Measurements from ENCODE around the gene CFAP97D1. TPM values are rescaled to one million over a fixed set of nuclear protein-coding genes. Genes with fewer than 3 reads are reported as not detected.

Gene CFAP97D1
- total RNA-seq, 4 donors from 2014 or later: 0.13 TPM; not detected in 3

DNA sequence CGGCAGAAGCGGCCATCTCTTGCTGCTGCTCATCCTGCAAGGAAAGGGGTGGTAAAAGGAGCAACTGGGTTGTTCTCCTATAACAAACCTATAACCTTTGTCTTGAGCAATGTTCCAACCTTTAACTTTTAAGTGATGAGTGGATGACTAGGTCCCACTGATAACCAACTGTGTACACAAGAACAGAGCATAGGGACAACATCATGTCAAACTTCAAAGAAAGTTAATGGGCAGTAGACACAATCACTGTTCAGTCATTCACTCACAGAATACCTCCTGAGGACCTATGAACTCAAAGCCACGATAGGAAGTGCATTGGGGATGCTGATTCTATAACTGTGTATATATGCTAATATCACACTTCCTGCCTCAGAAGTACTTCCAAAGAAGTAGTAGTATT lies 21.6 kb downstream of the CFAP97D1 start:
- 62 to 78% methylated on average over 2 to 3 of the region's 3 CpGs for WGBS, 2 donors
- no peak for TF ChIP-seq POLR2A (IDR thresholded peaks at IDR 0.05)
- TF ChIP-seq, protein P1, sequence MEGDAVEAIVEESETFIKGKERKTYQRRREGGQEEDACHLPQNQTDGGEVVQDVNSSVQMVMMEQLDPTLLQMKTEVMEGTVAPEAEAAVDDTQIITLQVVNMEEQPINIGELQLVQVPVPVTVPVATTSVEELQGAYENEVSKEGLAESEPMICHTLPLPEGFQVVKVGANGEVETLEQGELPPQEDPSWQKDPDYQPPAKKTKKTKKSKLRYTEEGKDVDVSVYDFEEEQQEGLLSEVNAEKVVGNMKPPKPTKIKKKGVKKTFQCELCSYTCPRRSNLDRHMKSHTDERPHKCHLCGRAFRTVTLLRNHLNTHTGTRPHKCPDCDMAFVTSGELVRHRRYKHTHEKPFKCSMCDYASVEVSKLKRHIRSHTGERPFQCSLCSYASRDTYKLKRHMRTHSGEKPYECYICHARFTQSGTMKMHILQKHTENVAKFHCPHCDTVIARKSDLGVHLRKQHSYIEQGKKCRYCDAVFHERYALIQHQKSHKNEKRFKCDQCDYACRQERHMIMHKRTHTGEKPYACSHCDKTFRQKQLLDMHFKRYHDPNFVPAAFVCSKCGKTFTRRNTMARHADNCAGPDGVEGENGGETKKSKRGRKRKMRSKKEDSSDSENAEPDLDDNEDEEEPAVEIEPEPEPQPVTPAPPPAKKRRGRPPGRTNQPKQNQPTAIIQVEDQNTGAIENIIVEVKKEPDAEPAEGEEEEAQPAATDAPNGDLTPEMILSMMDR (IDR thresholded peaks at IDR 0.05): no peak
- peaks cover 0 to 5% (median 0%) of the 10 kb centered on the region in 3 donors for H3K4me1 ChIP-seq
- H3K27me3 ChIP-seq: peaks cover 0 to 7% (median 0%) of the 10 kb centered on the region in 4 donors
- H3K36me3 ChIP-seq: peaks cover 0 to 12% (median 0%) of the 10 kb centered on the region in 3 donors
- DNase-seq: no peak
- no peak overlapping the region for H3K4me3 ChIP-seq
- intact Hi-C loops (cut with DNase I): no loop called here
- H3K27ac ChIP-seq: no peak overlapping the region
- H3K9me3 ChIP-seq: no peaks in the 10 kb centered on the region

DNA sequence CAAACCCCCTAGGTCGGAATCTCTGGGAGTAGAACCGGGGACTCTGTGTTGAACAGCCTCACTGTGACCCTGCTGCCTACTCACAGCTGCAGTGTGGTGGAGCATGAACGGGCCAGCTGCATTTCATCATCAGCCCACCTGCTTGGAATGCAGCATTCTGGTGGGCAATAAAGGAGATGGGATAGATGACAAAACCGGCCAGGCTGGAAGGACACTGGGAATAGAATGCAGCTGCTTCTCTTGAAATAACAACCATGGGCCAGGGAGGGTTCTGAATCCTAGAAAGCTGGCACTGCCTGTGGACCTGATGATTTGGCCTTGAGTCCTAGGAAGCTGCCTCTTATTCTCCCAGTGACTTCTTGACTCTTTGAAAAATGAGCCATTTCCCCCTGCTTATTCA lies 23.5 kb downstream of the CFAP97D1 start:
- 33 to 85% methylated on average over 1 to 3 of the region's 4 CpGs for WGBS, 2 donors
- peaks cover 0 to 31% (median 4%) of the 10 kb centered on the region in 3 donors for H3K36me3 ChIP-seq

DNA sequence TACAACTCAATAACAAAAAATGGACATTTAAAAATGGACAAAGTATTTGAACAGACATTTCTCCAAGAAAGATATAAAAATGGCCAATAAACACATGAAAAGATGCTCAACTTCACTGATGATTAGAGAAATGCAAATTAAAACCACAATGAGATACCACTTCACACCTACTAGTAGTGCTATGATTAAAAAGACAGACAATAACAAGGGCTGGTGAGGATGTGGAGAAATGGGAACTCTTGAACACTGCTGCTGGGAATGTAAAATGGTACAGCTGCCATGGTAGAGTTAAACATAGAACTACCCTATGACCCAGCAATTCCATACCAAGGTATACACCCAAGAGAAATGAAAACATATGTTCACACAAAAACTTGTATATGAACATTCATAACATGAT lies 24.9 kb downstream of the CFAP97D1 start:
- Histone ChIP-seq H3K9me3 (no peaks in the 10 kb centered on the region), H3K27me3 (no peaks in the 10 kb centered on the region), H3K4me1 (no peaks in the 10 kb centered on the region), H3K27ac (no peak overlapping the region), H3K4me3 (no peak overlapping the region), H3K36me3 (peaks cover 0 to 39% (median 7%) of the 10 kb centered on the region in 3 donors)
- intact Hi-C loops (cut with DNase I): no loop called here
- TF ChIP-seq POLR2A (IDR thresholded peaks at IDR 0.05): no peak
- TF ChIP-seq, protein P1 (IDR thresholded peaks at IDR 0.05): no peak
- DNase-seq: no peak

More for the DNA sequence above, 23.5 kb downstream of the CFAP97D1 start:
- no peaks in the 10 kb centered on the region for H3K4me1 ChIP-seq
- H3K27ac ChIP-seq: no peak overlapping the region
- no peak overlapping the region for H3K4me3 ChIP-seq
- intact Hi-C loops (cut with DNase I): no loop called here
- no peaks in the 10 kb centered on the region for H3K9me3 ChIP-seq
- no peak for TF ChIP-seq POLR2A (IDR thresholded peaks at IDR 0.05)
- TF ChIP-seq, protein P1 (IDR thresholded peaks at IDR 0.05): no peak
- no peak for DNase-seq
- no peaks in the 10 kb centered on the region for H3K27me3 ChIP-seq

DNA sequence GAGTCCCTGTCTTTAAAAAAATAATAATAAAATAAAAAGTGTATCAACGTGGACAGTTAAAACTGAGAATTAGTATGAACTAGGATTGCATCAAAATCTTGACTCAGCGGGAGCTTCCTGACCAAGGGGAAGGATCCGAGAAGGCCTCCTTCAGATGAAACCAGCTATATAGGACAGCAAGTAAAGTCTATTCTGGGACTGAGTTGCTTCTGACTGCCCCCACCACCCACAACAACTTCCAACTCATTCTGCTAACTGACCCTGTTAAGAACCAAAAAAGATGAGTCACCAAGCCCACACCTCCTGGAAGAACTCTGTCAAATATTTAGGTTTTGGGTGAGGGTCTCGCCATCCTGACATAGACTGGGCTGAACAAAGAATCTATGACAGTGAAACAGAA lies 27.8 kb downstream of the CFAP97D1 start:
- 83 to 89% methylated on average over 4 of the region's 4 CpGs for WGBS, 2 donors
- Histone ChIP-seq H3K36me3 (peaks cover 0 to 51% (median 9%) of the 10 kb centered on the region in 3 donors), H3K4me1 (no peaks in the 10 kb centered on the region), H3K4me3 (no peak overlapping the region), H3K27ac (no peak overlapping the region), H3K9me3 (no peaks in the 10 kb centered on the region), H3K27me3 (no peaks in the 10 kb centered on the region)
- intact Hi-C loops (cut with DNase I): no loop called here
- TF ChIP-seq, protein P1 (IDR thresholded peaks at IDR 0.05): no peak
- TF ChIP-seq POLR2A (IDR thresholded peaks at IDR 0.05): no peak
- no peak for DNase-seq

DNA sequence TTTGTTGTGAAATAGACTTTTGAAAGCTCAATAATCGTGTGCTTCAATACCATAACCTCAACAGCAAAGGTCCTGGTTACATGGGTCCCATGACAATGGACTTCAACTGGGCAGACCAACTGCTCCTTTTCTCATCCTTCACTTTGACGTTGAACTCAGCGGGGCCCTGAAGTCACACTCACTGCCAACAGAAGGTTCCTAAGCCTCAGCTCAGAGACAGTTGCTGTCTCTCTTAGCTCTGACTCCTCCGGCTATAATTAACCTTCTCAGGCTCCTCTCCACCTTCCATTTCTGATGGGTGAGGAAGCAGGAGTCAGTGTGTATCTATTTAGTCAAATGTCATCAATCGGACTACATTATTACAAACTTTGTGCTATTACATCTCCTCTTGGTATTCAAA lies 28.9 kb downstream of the CFAP97D1 start:
- 90 to 95% methylated on average over 5 of the region's 5 CpGs for WGBS, 2 donors
- DNase-seq: no peak
- TF ChIP-seq, protein P1 (IDR thresholded peaks at IDR 0.05): no peak
- no peak for TF ChIP-seq POLR2A (IDR thresholded peaks at IDR 0.05)
- H3K9me3 ChIP-seq: no peaks in the 10 kb centered on the region
- no peak overlapping the region for H3K27ac ChIP-seq
- H3K36me3 ChIP-seq: peaks cover 5 to 62% (median 14%) of the 10 kb centered on the region in 3 donors
- no peak overlapping the region for H3K4me3 ChIP-seq
- intact Hi-C loops (cut with DNase I): no loop called here
- H3K27me3 ChIP-seq: no peaks in the 10 kb centered on the region
- H3K4me1 ChIP-seq: no peaks in the 10 kb centered on the region
